Muscle layer of duodenum (tissue), 2 donors: ENCODE results near the gene GRB2.

Experiments used
- H3K27ac ChIP-seq: one replicate; pipeline ENCODE4 v1.7.0; 2013; ENCODE audit warnings: mild to moderate bottlenecking, low read length
- H3K27me3 ChIP-seq: one replicate; pipeline ENCODE4 v1.7.0; 2013; ENCODE audit warnings: low read depth, mild to moderate bottlenecking, control low read depth, low read length
- H3K36me3 ChIP-seq, 2 donors: one replicate each; pipeline ENCODE4 v1.7.0; 2013; ENCODE audit warnings: low read length in 2 of 2, control low read depth in 1 of 2, mild to moderate bottlenecking in 1 of 2; ENCODE audit not compliant: insufficient read depth in 2 of 2, control insufficient read depth in 1 of 2
- H3K4me1 ChIP-seq, 2 donors: one replicate each; pipeline ENCODE4 v1.7.0; 2013; ENCODE audit warnings: low read length in 2 of 2, mild to moderate bottlenecking in 2 of 2, control low read depth in 1 of 2, moderate library complexity in 1 of 2; ENCODE audit not compliant: insufficient read depth in 2 of 2, control insufficient read depth in 1 of 2
- H3K4me3 ChIP-seq, 2 donors: one replicate each; pipeline ENCODE4 v1.7.0; 2013; ENCODE audit warnings: low read length in 2 of 2, low read depth in 1 of 2, mild to moderate bottlenecking in 1 of 2
- H3K9me3 ChIP-seq, 2 donors: one replicate each; pipeline ENCODE4 v1.7.0; 2013; ENCODE audit warnings: low read length in 2 of 2, control low read depth in 1 of 2, mild to moderate bottlenecking in 1 of 2; ENCODE audit not compliant: control insufficient read depth in 1 of 2
- donor health status: healthy.

GRB2 gene

GRCh38 chr17:75331671-75332070, 73.8 kb downstream of the GRB2 start:
- Histone ChIP-seq H3K36me3 (peaks cover 7 to 10% of the 10 kb centered on the region in 2 donors), H3K27me3 (no peaks in the 10 kb centered on the region), H3K4me1 (no peaks in the 10 kb centered on the region), H3K4me3 (no peak overlapping the region), H3K9me3 (no peaks in the 10 kb centered on the region), H3K27ac (no peak overlapping the region)

DNA sequence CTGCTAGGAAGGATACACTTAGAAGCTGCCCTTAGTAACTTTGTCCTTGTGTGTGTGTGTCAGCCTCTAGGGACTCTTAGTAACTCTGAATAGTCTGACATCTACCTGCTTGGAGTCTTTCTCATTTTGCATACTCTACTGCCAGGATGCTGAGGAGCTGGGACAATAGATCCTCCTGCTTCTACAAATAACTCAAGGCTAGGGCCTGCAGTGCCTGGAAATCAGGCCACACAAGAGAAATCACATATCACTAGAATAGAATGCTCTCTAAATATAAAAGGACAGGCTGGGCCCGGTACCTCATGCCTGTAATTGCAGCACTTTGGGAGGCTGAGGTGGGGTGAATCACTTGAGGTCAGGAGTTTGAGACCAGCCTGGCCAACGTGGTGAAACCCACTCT, 77.7 kb downstream of the GRB2 start:
- H3K27ac ChIP-seq: no peak overlapping the region
- no peaks in the 10 kb centered on the region for H3K27me3 ChIP-seq
- peaks cover 7 to 10% of the 10 kb centered on the region in 2 donors for H3K36me3 ChIP-seq
- H3K4me1 ChIP-seq: peaks cover 0 to 9% of the 10 kb centered on the region in 2 donors
- H3K9me3 ChIP-seq: no peaks in the 10 kb centered on the region
- H3K4me3 ChIP-seq: no peak overlapping the region

DNA sequence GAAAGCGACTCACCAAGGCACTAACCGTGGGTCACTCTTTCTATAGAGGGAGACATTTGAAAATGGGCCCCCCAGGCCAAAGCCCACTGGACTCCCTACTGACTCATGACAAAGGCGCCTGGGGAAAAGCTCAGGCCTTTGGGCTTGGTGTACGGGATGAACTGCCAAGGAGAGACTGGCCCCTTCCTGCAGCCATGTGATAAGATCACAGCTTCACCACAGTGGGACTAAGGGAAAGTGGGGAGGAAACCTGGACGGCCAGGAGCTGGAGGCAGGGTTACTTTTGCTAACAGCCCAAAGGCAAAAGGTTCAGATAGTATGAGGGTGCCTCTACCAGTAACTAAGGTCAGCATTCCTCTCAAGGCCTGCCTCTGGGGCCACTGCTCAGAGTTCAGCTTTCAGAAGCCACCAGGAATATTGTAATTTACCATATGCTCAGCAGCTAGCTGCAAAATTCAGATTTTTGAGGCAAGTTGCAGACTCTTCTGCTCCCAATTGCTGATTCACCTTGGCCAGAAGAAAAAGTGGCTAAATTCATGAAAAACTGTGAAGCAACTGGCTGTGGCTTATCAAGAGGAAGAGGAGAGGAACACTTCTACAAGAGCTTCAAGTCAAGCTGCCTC, 79.1 kb downstream of the GRB2 start:
- H3K9me3 ChIP-seq: no peaks in the 10 kb centered on the region
- peaks cover 0 to 9% of the 10 kb centered on the region in 2 donors for H3K4me1 ChIP-seq
- H3K36me3 ChIP-seq: peaks cover 6 to 14% of the 10 kb centered on the region in 2 donors
- H3K27me3 ChIP-seq: no peaks in the 10 kb centered on the region
- H3K4me3 ChIP-seq: no peak overlapping the region
- H3K27ac ChIP-seq: no peak overlapping the region

- Histone ChIP-seq H3K36me3 (peaks cover 8 to 16% of the 10 kb centered on the region in 2 donors), H3K4me1 (peaks cover 0 to 9% of the 10 kb centered on the region in 2 donors), H3K27me3 (no peaks in the 10 kb centered on the region), H3K27ac (no peak overlapping the region), H3K4me3 (no peak overlapping the region), H3K9me3 (no peaks in the 10 kb centered on the region)
Measured at GRCh38 chr17:75325827-75326225, 79.7 kb downstream of the GRB2 start.

GRCh38 chr17:75325348-75325747, 80.1 kb downstream of the GRB2 start:
- Histone ChIP-seq H3K4me1 (peaks cover 0 to 9% of the 10 kb centered on the region in 2 donors), H3K36me3 (peaks cover 13 to 19% of the 10 kb centered on the region in 2 donors), H3K4me3 (no peak overlapping the region), H3K27ac (peak overlapping the region; percentile 40), H3K27me3 (no peaks in the 10 kb centered on the region), H3K9me3 (no peaks in the 10 kb centered on the region)

DNA sequence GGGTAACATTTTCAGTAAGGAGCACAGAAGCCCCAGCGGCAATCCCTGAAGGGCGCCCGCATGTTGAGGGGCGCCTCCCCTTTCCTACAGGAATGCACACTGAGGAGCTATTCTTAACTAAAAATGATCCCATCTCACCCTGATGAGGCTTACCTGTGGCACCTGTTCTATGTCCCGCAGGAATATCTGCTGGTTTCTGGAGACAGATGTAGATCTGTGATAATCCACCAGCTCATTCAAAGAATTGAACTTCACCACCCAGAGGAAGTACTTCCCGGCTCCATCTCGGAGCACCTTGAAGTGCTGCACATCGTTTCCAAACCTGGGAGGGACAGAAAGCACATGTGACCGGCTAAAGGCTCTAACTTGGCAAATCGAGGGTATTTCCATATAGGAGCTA, 84.0 kb downstream of the GRB2 start:
- H3K4me1 ChIP-seq: peaks cover 0 to 9% of the 10 kb centered on the region in 2 donors
- no peak overlapping the region for H3K4me3 ChIP-seq
- H3K27me3 ChIP-seq: no peaks in the 10 kb centered on the region
- no peaks in the 10 kb centered on the region for H3K9me3 ChIP-seq
- no peak overlapping the region for H3K27ac ChIP-seq
- peaks cover 20 to 34% of the 10 kb centered on the region in 2 donors for H3K36me3 ChIP-seq

- no peaks in the 10 kb centered on the region for H3K27me3 ChIP-seq
- H3K27ac ChIP-seq: no peak overlapping the region
- H3K4me1 ChIP-seq: peaks cover 0 to 4% of the 10 kb centered on the region in 2 donors
- no peaks in the 10 kb centered on the region for H3K9me3 ChIP-seq
- H3K36me3 ChIP-seq: peaks cover 20 to 34% of the 10 kb centered on the region in 2 donors
- no peak overlapping the region for H3K4me3 ChIP-seq
Measured at GRCh38 chr17:75319904-75320691, 85.4 kb downstream of the GRB2 start.

GRCh38 chr17:75318615-75319222, 86.8 kb downstream of the GRB2 start:
- no peaks in the 10 kb centered on the region for H3K9me3 ChIP-seq
- no peaks in the 10 kb centered on the region for H3K27me3 ChIP-seq
- no peak overlapping the region for H3K27ac ChIP-seq
- H3K36me3 ChIP-seq: peaks cover 20 to 34% of the 10 kb centered on the region in 2 donors
- peaks cover 0 to 3% of the 10 kb centered on the region in 2 donors for H3K4me1 ChIP-seq
- H3K4me3 ChIP-seq: no peak overlapping the region

- Histone ChIP-seq H3K4me3 (no peak overlapping the region), H3K9me3 (no peaks in the 10 kb centered on the region), H3K27me3 (no peaks in the 10 kb centered on the region), H3K4me1 (no peaks in the 10 kb centered on the region), H3K36me3 (peaks cover 20 to 34% of the 10 kb centered on the region in 2 donors), H3K27ac (no peak overlapping the region)
Measured at GRCh38 chr17:75318211-75318610, 87.3 kb downstream of the GRB2 start.

GRCh38 chr17:75317671-75318070, 87.8 kb downstream of the GRB2 start:
- Histone ChIP-seq H3K27me3 (no peaks in the 10 kb centered on the region), H3K4me3 (no peak overlapping the region), H3K9me3 (no peaks in the 10 kb centered on the region), H3K4me1 (no peaks in the 10 kb centered on the region), H3K27ac (no peak overlapping the region), H3K36me3 (peaks cover 20 to 34% of the 10 kb centered on the region in 2 donors)

DNA sequence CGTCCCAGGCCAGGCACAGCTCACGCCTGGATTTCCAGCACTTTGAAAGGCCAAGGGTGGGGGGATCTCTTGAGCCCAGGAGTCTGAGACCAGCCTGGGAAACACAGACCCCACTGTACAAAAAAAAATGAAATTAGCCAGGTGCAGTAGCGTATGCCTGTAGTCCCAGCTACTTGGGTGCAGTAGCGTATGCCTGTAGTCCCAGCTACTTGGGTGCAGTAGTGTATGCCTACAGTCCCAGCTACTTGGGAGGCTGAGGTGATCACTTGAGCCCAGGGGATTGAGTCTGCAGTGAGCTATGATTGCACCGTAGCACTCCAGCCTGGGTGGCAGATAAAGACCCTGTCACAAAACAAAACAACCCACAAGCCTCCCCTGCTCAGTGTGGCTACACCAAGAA, 89.2 kb downstream of the GRB2 start:
- Histone ChIP-seq H3K9me3 (no peaks in the 10 kb centered on the region), H3K4me3 (no peak overlapping the region), H3K27ac (no peak overlapping the region), H3K4me1 (no peaks in the 10 kb centered on the region), H3K36me3 (peaks cover 14 to 27% of the 10 kb centered on the region in 2 donors), H3K27me3 (no peaks in the 10 kb centered on the region)
